ENCODE measurements around the gene SDK1.
"Not testable (repeated sequence)": the region's sequence is repeated elsewhere in the genome, so short reads cannot be mapped to it uniquely, and the experiment has no call there.

The SDK1 gene

GRCh38 chr7:4208586-4208985 lies 907.5 kb downstream of the SDK1 start:
- H3K27ac Mint-ChIP-seq = no peak overlapping the region
- intact Hi-C loops (cut with micrococcal nuclease) = no loop called here
- no peaks in the 10 kb centered on the region for H3K9me3 Mint-ChIP-seq
- H3K27me3 Mint-ChIP-seq = peaks cover 1% of the 10 kb centered on the region
- no peak overlapping the region for H3K4me3 Mint-ChIP-seq
- peaks cover 6% of the 10 kb centered on the region for H3K4me1 Mint-ChIP-seq (ENCODE audit: low read depth)
- H3K36me3 Mint-ChIP-seq (ENCODE audit: low read depth) = no peaks in the 10 kb centered on the region

GRCh38 chr7:4209126-4209525 lies 908.1 kb downstream of the SDK1 start:
- intact Hi-C loops (cut with micrococcal nuclease) = no loop called here
- H3K9me3 Mint-ChIP-seq = no peaks in the 10 kb centered on the region
- no peak overlapping the region for H3K4me3 Mint-ChIP-seq
- no peak overlapping the region for H3K27ac Mint-ChIP-seq
- no peaks in the 10 kb centered on the region for H3K36me3 Mint-ChIP-seq (ENCODE audit: low read depth)
- peaks cover 6% of the 10 kb centered on the region for H3K4me1 Mint-ChIP-seq (ENCODE audit: low read depth)
- H3K27me3 Mint-ChIP-seq = peaks cover 1% of the 10 kb centered on the region

GRCh38 chr7:4209966-4210365 lies 908.9 kb downstream of the SDK1 start:
- intact Hi-C loops (cut with micrococcal nuclease) = no loop called here
- Mint-ChIP-seq H3K36me3 (ENCODE audit: low read depth) (no peaks in the 10 kb centered on the region), H3K27me3 (no peaks in the 10 kb centered on the region), H3K4me3 (no peak overlapping the region), H3K9me3 (no peaks in the 10 kb centered on the region), H3K4me1 (ENCODE audit: low read depth) (peaks cover 1% of the 10 kb centered on the region), H3K27ac (no peak overlapping the region)

- Mint-ChIP-seq H3K9me3 (no peaks in the 10 kb centered on the region), H3K4me3 (no peak overlapping the region), H3K27ac (no peak overlapping the region), H3K4me1 (ENCODE audit: low read depth) (no peaks in the 10 kb centered on the region), H3K36me3 (ENCODE audit: low read depth) (no peaks in the 10 kb centered on the region), H3K27me3 (no peaks in the 10 kb centered on the region)
- intact Hi-C loops (cut with micrococcal nuclease) = no loop called here
Observed at GRCh38 chr7:4210821-4211220, 909.8 kb downstream of the SDK1 start.

- no peaks in the 10 kb centered on the region for H3K36me3 Mint-ChIP-seq (ENCODE audit: low read depth)
- H3K4me1 Mint-ChIP-seq (ENCODE audit: low read depth) = no peaks in the 10 kb centered on the region
- no peak overlapping the region for H3K4me3 Mint-ChIP-seq
- H3K27me3 Mint-ChIP-seq = no peaks in the 10 kb centered on the region
- intact Hi-C loops (cut with micrococcal nuclease) = no loop called here
- H3K9me3 Mint-ChIP-seq = no peaks in the 10 kb centered on the region
- H3K27ac Mint-ChIP-seq = no peak overlapping the region
Observed at GRCh38 chr7:4211261-4211660, 910.2 kb downstream of the SDK1 start.

- H3K4me1 Mint-ChIP-seq (ENCODE audit: low read depth) = no peaks in the 10 kb centered on the region
- no peaks in the 10 kb centered on the region for H3K9me3 Mint-ChIP-seq
- intact Hi-C loops (cut with micrococcal nuclease) = no loop called here
- no peaks in the 10 kb centered on the region for H3K27me3 Mint-ChIP-seq
- no peak overlapping the region for H3K4me3 Mint-ChIP-seq
- H3K36me3 Mint-ChIP-seq (ENCODE audit: low read depth) = no peaks in the 10 kb centered on the region
- H3K27ac Mint-ChIP-seq = no peak overlapping the region
Observed at GRCh38 chr7:4212376-4212775, 911.3 kb downstream of the SDK1 start.

GRCh38 chr7:4214291-4215155 lies 913.5 kb downstream of the SDK1 start:
- Mint-ChIP-seq H3K4me1 (ENCODE audit: low read depth) (no peaks in the 10 kb centered on the region), H3K9me3 (no peaks in the 10 kb centered on the region), H3K27me3 (no peaks in the 10 kb centered on the region), H3K36me3 (ENCODE audit: low read depth) (no peaks in the 10 kb centered on the region), H3K4me3 (no peak overlapping the region), H3K27ac (no peak overlapping the region)
- intact Hi-C loops (cut with micrococcal nuclease) = no loop called here

GRCh38 chr7:4215176-4215720 lies 914.2 kb downstream of the SDK1 start:
- no peak overlapping the region for H3K27ac Mint-ChIP-seq
- H3K9me3 Mint-ChIP-seq = no peaks in the 10 kb centered on the region
- H3K4me1 Mint-ChIP-seq (ENCODE audit: low read depth) = no peaks in the 10 kb centered on the region
- intact Hi-C loops (cut with micrococcal nuclease) = no loop called here
- H3K27me3 Mint-ChIP-seq = no peaks in the 10 kb centered on the region
- no peak overlapping the region for H3K4me3 Mint-ChIP-seq
- no peaks in the 10 kb centered on the region for H3K36me3 Mint-ChIP-seq (ENCODE audit: low read depth)

- H3K27me3 Mint-ChIP-seq = no peaks in the 10 kb centered on the region
- H3K9me3 Mint-ChIP-seq = no peaks in the 10 kb centered on the region
- no peak overlapping the region for H3K4me3 Mint-ChIP-seq
- H3K36me3 Mint-ChIP-seq (ENCODE audit: low read depth) = no peaks in the 10 kb centered on the region
- intact Hi-C loops (cut with micrococcal nuclease) = no loop called here
- H3K27ac Mint-ChIP-seq = no peak overlapping the region
- H3K4me1 Mint-ChIP-seq (ENCODE audit: low read depth) = no peaks in the 10 kb centered on the region
Observed at GRCh38 chr7:4216016-4216415, 915.0 kb downstream of the SDK1 start.

GRCh38 chr7:4217126-4217660 lies 916.1 kb downstream of the SDK1 start:
- intact Hi-C loops (cut with micrococcal nuclease); H3K4me1 Mint-ChIP-seq (ENCODE audit: low read depth); H3K9me3 Mint-ChIP-seq; H3K27me3 Mint-ChIP-seq; H3K4me3 Mint-ChIP-seq; H3K36me3 Mint-ChIP-seq (ENCODE audit: low read depth); H3K27ac Mint-ChIP-seq: not testable (repeated sequence)

- no peaks in the 10 kb centered on the region for H3K36me3 Mint-ChIP-seq (ENCODE audit: low read depth)
- H3K4me1 Mint-ChIP-seq (ENCODE audit: low read depth) = no peaks in the 10 kb centered on the region
- H3K4me3 Mint-ChIP-seq = no peak overlapping the region
- no peaks in the 10 kb centered on the region for H3K27me3 Mint-ChIP-seq
- H3K9me3 Mint-ChIP-seq = peaks cover 9% of the 10 kb centered on the region
- no peak overlapping the region for H3K27ac Mint-ChIP-seq
- intact Hi-C loops (cut with micrococcal nuclease) = no loop called here
Observed at GRCh38 chr7:4218481-4218880, 917.4 kb downstream of the SDK1 start.

- intact Hi-C loops (cut with micrococcal nuclease) = no loop called here
- H3K27me3 Mint-ChIP-seq = no peaks in the 10 kb centered on the region
- H3K36me3 Mint-ChIP-seq (ENCODE audit: low read depth) = no peaks in the 10 kb centered on the region
- no peak overlapping the region for H3K4me3 Mint-ChIP-seq
- H3K4me1 Mint-ChIP-seq (ENCODE audit: low read depth) = no peaks in the 10 kb centered on the region
- peaks cover 24% of the 10 kb centered on the region for H3K9me3 Mint-ChIP-seq
- no peak overlapping the region for H3K27ac Mint-ChIP-seq
Observed at GRCh38 chr7:4220011-4220410, 919.0 kb downstream of the SDK1 start.

- Mint-ChIP-seq H3K27ac (no peak overlapping the region), H3K27me3 (no peaks in the 10 kb centered on the region), H3K4me3 (no peak overlapping the region), H3K4me1 (ENCODE audit: low read depth) (no peaks in the 10 kb centered on the region), H3K36me3 (ENCODE audit: low read depth) (no peaks in the 10 kb centered on the region), H3K9me3 (peaks cover 28% of the 10 kb centered on the region)
- intact Hi-C loops (cut with micrococcal nuclease) = no loop called here
Observed at GRCh38 chr7:4221043-4221442, 920.0 kb downstream of the SDK1 start.

GRCh38 chr7:4222676-4223075 lies 921.6 kb downstream of the SDK1 start:
- no peaks in the 10 kb centered on the region for H3K27me3 Mint-ChIP-seq
- no peak overlapping the region for H3K27ac Mint-ChIP-seq
- H3K36me3 Mint-ChIP-seq (ENCODE audit: low read depth) = no peaks in the 10 kb centered on the region
- no peak overlapping the region for H3K4me3 Mint-ChIP-seq
- intact Hi-C loops (cut with micrococcal nuclease) = no loop called here
- H3K9me3 Mint-ChIP-seq = peaks cover 28% of the 10 kb centered on the region
- no peaks in the 10 kb centered on the region for H3K4me1 Mint-ChIP-seq (ENCODE audit: low read depth)
